Measurements from ENCODE around the gene ITSN1. TPM values are rescaled to one million over a fixed set of nuclear protein-coding genes. Genes with fewer than 3 reads are reported as not detected.

The ITSN1 gene
- polyA plus RNA-seq, 3 donors from 2014 or later, result 0.50 to 0.57 TPM; not detected in 1

DNA sequence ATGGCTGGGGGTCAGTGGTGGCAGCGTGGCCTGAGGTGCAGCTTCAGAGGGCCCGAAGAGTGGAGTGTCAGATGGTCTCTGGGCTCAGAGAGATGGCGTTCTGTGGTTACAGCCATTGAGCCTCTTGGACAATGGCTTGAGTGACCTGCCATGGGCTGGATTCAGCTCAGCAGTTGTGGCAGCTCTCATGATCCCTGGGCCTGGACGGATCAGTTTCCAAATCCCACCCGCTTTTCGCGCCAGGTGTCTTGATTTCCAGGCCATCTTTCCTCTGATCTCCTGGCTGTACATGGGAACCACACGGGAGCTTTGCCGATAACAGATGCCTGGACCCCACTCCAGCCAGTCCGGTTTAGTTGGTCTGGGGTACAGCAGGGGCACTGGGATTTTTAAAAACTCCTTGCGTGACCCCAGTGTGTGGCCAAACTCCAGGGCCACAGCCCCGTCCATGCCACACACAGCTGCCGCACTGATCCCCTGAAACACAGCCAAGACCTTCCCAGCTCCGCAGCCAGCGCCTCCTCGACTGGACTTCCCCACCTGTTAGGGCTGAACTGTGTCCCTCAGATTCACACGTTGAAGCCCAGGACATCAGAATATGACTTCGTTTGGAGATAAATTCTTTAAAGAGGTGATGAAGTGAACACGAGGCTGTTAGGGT is 205.4 kb downstream of the ITSN1 start:
- no peak overlapping the region for H3K4me3 Mint-ChIP-seq
- H3K9me3 Mint-ChIP-seq, result no peaks in the 10 kb centered on the region
- no peak for DNase-seq
- H3K27me3 Mint-ChIP-seq (ENCODE audit: low read depth in 3 of 3), result peaks cover 0 to 8% (median 0%) of the 10 kb centered on the region in 3 donors
- H3K27ac Mint-ChIP-seq, result no peak overlapping the region
- H3K4me1 Mint-ChIP-seq, result no peaks in the 10 kb centered on the region
- no peaks in the 10 kb centered on the region for H3K36me3 Mint-ChIP-seq

GRCh38 chr21:33848249-33848953 is 206.1 kb downstream of the ITSN1 start:
- Mint-ChIP-seq H3K27me3 (ENCODE audit: low read depth in 3 of 3) (peaks cover 0 to 8% (median 0%) of the 10 kb centered on the region in 3 donors), H3K36me3 (no peaks in the 10 kb centered on the region), H3K4me1 (no peaks in the 10 kb centered on the region), H3K27ac (no peak overlapping the region), H3K9me3 (no peaks in the 10 kb centered on the region), H3K4me3 (no peak overlapping the region)
- no peak for DNase-seq

- Mint-ChIP-seq H3K9me3 (no peaks in the 10 kb centered on the region), H3K4me1 (no peaks in the 10 kb centered on the region), H3K4me3 (no peak overlapping the region), H3K36me3 (no peaks in the 10 kb centered on the region), H3K27ac (no peak overlapping the region), H3K27me3 (ENCODE audit: low read depth in 3 of 3) (peaks cover 0 to 8% (median 0%) of the 10 kb centered on the region in 3 donors)
- no peak for DNase-seq
These were observed 207.5 kb downstream of the ITSN1 start for GRCh38 chr21:33849834-33850233.

GRCh38 chr21:33850401-33850800 is 208.1 kb downstream of the ITSN1 start:
- Mint-ChIP-seq H3K36me3 (no peaks in the 10 kb centered on the region), H3K9me3 (no peaks in the 10 kb centered on the region), H3K4me1 (no peaks in the 10 kb centered on the region), H3K27ac (no peak overlapping the region), H3K4me3 (no peak overlapping the region), H3K27me3 (ENCODE audit: low read depth in 3 of 3) (peaks cover 0 to 8% (median 0%) of the 10 kb centered on the region in 3 donors)
- no peak for DNase-seq

- Mint-ChIP-seq H3K9me3 (no peaks in the 10 kb centered on the region), H3K4me3 (no peak overlapping the region)
These were observed 208.7 kb downstream of the ITSN1 start for GRCh38 chr21:33850985-33851384.

GRCh38 chr21:33852485-33852884 is 210.2 kb downstream of the ITSN1 start:
- peaks cover 0 to 4% (median 0%) of the 10 kb centered on the region in 3 donors for H3K27me3 Mint-ChIP-seq (ENCODE audit: low read depth in 3 of 3)
- H3K4me1 Mint-ChIP-seq, result no peaks in the 10 kb centered on the region
- no peaks in the 10 kb centered on the region for H3K9me3 Mint-ChIP-seq
- no peaks in the 10 kb centered on the region for H3K36me3 Mint-ChIP-seq
- no peak for DNase-seq
- no peak overlapping the region for H3K27ac Mint-ChIP-seq
- H3K4me3 Mint-ChIP-seq, result no peak overlapping the region

More at GRCh38 chr21:33850985-33851384, 208.7 kb downstream of the ITSN1 start:
- Mint-ChIP-seq H3K27ac (no peak overlapping the region), H3K36me3 (no peaks in the 10 kb centered on the region), H3K4me1 (no peaks in the 10 kb centered on the region), H3K27me3 (ENCODE audit: low read depth in 3 of 3) (peaks cover 0 to 6% (median 0%) of the 10 kb centered on the region in 3 donors)
- DNase-seq, result no peak

GRCh38 chr21:33854604-33855003 is 212.3 kb downstream of the ITSN1 start:
- no peaks in the 10 kb centered on the region for H3K4me1 Mint-ChIP-seq
- no peak overlapping the region for H3K4me3 Mint-ChIP-seq
- peaks cover 0 to 8% (median 2%) of the 10 kb centered on the region in 3 donors for H3K27me3 Mint-ChIP-seq (ENCODE audit: low read depth in 3 of 3)
- no peaks in the 10 kb centered on the region for H3K9me3 Mint-ChIP-seq
- DNase-seq, result no peak
- H3K36me3 Mint-ChIP-seq, result no peaks in the 10 kb centered on the region
- no peak overlapping the region for H3K27ac Mint-ChIP-seq

GRCh38 chr21:33855190-33855589 is 212.9 kb downstream of the ITSN1 start:
- Mint-ChIP-seq H3K4me3 (no peak overlapping the region), H3K27ac (no peak overlapping the region), H3K36me3 (no peaks in the 10 kb centered on the region), H3K27me3 (ENCODE audit: low read depth in 3 of 3) (peaks cover 0 to 6% (median 2%) of the 10 kb centered on the region in 3 donors), H3K9me3 (no peaks in the 10 kb centered on the region), H3K4me1 (no peaks in the 10 kb centered on the region)
- no peak for DNase-seq

- H3K4me3 Mint-ChIP-seq, result no peak overlapping the region
- DNase-seq, result no peak
- H3K27me3 Mint-ChIP-seq (ENCODE audit: low read depth in 3 of 3), result peaks cover 1 to 10% (median 2%) of the 10 kb centered on the region in 3 donors
- no peaks in the 10 kb centered on the region for H3K9me3 Mint-ChIP-seq
- no peaks in the 10 kb centered on the region for H3K4me1 Mint-ChIP-seq
- no peaks in the 10 kb centered on the region for H3K36me3 Mint-ChIP-seq
- H3K27ac Mint-ChIP-seq, result no peak overlapping the region
These were observed 214.7 kb downstream of the ITSN1 start for GRCh38 chr21:33856893-33857527.

DNA sequence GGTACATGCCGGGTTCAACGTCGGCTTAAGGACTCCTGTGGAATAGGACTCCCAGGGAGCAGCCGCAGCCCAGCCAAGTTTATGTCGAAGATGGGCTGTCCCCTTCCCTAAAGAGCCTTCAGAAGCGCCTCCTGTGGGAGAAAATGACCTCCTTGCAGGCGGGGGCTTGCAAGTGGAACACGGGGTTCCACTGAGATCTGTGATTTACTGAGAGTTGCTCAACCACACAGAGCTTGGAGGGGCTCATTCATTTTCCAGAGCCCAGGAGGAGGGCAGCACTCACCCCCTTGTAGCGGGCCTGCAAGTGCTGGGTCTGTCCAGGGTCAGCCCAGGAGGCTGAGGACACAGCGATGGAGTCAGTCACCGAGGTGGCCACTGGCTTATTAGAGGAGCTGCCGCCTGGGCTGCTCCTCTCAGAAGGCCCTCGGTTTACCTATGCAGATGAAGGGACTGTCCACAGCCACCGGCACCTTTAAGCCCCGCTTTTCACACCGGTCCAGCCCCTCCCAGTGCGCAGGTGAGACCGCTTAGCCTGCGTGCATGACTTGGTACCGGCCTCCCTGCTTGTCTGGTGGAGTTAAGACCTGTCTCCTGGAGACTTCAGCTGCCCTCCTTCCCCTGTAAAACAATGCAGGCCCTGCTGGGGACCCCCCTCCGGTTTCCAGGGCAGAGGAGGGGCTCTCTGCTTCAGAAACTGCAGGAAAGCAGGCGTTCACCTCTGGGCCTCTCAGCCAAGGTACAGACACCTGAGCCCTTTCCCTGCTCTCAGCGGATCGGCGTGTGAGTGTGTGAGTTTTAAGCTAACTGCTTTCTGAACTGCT is 215.8 kb downstream of the ITSN1 start:
- no peak for DNase-seq
- H3K4me3 Mint-ChIP-seq, result no peak overlapping the region
- no peak overlapping the region for H3K27ac Mint-ChIP-seq
- H3K36me3 Mint-ChIP-seq, result no peaks in the 10 kb centered on the region
- no peaks in the 10 kb centered on the region for H3K9me3 Mint-ChIP-seq
- H3K4me1 Mint-ChIP-seq, result no peaks in the 10 kb centered on the region
- peaks cover 1 to 10% (median 2%) of the 10 kb centered on the region in 3 donors for H3K27me3 Mint-ChIP-seq (ENCODE audit: low read depth in 3 of 3)

DNA sequence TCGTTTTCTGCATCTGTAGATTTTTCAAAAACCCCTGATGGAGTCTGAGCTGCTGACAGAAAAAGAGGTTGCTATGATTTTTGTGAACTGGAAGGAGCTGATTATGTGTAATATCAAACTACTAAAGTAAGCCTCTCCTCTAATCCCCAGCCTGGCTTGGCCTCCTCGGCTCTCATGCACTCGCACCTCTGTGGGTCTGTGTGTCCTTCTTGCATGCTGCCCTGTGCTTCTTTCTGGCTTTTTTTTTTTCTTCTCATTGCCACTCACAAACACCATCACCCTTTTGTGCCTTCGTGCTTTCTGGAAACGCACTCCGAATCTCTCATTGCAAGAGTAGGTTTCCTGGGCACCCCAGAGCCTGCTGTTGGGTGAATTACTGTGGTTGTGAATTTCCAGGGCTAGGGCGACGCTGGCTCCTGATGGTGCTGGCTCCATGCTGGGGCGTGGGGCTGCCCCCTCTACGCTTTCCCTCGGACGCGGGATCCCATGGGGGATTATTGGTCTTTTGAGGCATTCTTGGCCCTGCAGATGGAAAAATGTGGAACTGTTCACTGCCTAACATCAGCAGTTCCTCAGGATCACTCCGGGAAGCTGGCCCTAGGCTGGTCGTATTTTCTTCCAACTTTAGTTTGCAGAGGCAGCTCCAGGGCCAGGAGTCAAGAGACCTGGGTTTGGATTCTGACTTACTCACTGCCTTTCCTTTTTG is 216.5 kb downstream of the ITSN1 start:
- Mint-ChIP-seq H3K4me1 (no peaks in the 10 kb centered on the region), H3K9me3 (no peaks in the 10 kb centered on the region), H3K36me3 (no peaks in the 10 kb centered on the region), H3K27me3 (ENCODE audit: low read depth in 3 of 3) (peaks cover 1 to 15% (median 2%) of the 10 kb centered on the region in 3 donors), H3K27ac (no peak overlapping the region), H3K4me3 (no peak overlapping the region)
- no peak for DNase-seq

- Mint-ChIP-seq H3K9me3 (no peaks in the 10 kb centered on the region), H3K36me3 (no peaks in the 10 kb centered on the region), H3K4me3 (no peak overlapping the region), H3K4me1 (no peaks in the 10 kb centered on the region), H3K27ac (no peak overlapping the region), H3K27me3 (ENCODE audit: low read depth in 3 of 3) (peaks cover 1 to 15% (median 2%) of the 10 kb centered on the region in 3 donors)
- no peak for DNase-seq
These were observed 217.2 kb downstream of the ITSN1 start for GRCh38 chr21:33859373-33860102.
